MV-4-11 (cell line): ENCODE measurements around the gene PPP2R1B.
"Not testable (repeated sequence)": the region's sequence is repeated elsewhere in the genome, so short reads cannot be mapped to it uniquely, and the experiment has no call there.

ENCODE experiments used
- DNase-seq: peaks from one replicate; lab custom pipeline; 2025; lab: John Stamatoyannopoulos, UW

The PPP2R1B gene

GRCh38 chr11:111782109-111782741 is 16.0 kb upstream of the PPP2R1B start:
- no peak for DNase-seq

DNA sequence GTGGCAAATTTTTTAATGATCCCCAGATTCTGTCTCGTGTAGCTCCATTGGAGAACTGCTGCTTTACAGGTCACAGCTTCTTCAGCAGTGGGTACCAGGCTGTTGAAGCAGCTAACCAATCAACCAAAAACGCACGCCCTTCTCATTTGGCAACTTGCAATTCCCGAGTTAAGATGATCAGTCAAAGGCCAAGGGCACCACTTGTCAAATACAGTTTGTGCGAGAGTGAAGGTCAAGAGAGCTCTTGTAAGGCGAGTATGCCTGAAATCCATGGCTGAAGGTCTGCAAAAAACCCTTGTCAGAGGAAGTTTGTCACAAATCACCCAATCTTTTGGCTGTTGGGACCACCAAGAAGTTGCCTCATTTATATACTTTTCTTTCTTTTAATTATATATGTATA is 12.9 kb upstream of the PPP2R1B start:
- no peak for DNase-seq

- DNase-seq = no peak
These were observed 11.9 kb upstream of the PPP2R1B start for GRCh38 chr11:111778047-111778558.

DNA sequence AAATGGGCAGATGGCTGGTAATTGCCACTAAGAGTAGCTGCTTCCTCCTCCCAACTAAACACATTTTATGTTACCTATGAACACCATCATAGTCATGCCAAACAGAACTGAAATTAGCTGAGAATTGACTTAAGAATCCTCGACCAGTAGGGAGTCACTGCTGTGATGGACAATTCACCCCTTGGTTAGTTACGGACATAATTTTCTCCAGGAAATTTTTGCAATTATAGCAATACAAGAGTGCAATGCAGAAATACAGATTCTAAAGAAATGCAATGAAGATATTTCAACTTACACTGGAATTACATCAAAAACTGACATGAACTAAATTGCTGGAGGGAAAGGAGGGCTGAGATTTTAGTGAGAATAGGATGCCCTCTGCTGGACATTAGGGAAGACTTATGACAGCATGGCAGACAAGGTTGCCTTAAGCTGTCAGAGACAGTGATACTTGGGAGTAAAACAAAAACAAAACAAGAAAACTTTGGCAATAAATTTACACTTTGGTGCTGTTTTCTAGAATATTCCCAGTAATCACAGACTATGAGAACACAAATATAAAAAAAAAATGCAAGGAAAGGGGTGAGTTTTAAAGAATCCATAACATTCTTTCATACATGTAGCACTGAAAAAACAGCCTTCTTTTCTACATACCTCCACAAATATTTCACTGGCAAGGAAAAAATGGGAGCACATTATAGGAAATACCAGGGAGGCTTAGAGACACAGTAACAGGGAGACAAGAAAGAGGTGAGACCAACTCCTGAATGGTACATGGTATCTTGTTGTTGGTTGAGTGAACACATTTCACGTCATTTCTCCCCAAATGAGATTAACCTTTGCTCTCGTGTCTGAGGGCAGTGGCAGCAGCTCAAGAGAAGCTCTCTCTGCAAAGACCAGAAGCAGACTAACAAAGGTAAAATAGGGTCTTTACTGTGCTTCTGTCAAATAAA is 11.2 kb upstream of the PPP2R1B start:
- peak; percentile 55 for DNase-seq

GRCh38 chr11:111776398-111777093 is 10.4 kb upstream of the PPP2R1B start:
- no peak for DNase-seq

DNA sequence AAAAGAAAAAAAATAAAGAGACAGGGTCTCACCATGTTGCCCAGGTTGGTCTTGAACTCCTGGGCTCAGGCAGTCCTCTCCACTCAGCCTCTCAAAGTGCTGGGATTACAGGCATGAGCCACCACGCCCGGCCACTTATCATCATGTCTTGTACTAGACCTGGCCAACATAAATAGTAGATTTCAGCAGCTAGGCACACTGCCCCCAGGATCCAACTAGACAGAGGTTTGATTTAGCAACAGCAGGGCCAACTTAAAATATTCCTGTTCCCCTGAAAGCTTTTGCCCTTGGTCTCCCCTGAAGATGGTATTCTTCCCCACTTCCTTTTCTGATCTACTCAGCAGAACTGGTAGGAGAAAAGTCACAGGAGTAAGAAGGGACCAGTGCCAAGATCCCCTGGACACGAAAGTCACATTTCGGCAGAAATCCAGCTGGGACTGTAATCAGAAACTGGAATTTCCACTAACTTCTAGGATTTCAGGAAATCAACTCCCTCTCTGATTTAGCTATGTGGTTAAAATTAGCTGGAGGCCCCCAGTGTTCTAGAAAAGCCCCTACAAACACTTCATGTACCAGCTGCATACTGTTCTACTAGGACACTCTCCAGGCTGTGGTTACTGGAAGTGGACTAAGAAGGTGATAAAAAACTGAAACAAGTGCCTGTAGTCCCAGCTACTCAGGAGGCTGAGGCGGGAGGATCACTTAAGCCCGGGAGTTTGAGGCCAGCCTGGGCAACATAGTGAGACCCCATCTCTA is 8.9 kb upstream of the PPP2R1B start:
- DNase-seq = no peak

- no peak for DNase-seq
These were observed 6.3 kb upstream of the PPP2R1B start for GRCh38 chr11:111772535-111772934.

DNA sequence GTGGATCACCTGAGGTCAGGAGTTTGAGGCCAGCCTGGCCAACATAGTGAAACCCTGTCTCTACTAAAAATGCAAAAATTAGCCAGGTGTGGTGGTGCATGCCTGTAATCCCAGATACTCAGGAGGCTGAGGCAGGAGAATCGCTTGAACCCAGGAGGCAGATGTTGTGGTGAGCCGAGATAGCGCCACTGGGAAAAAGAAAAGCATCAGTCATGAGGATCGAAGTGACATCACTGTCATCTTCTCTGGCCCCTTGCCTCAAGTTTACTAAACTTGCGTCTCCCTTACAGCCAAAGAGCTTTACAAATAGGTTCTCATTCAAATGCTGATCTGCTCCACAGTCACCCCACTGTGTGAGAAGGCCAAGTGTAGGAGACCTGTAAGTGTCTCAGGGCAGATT is 5.0 kb upstream of the PPP2R1B start:
- not testable (repeated sequence) for DNase-seq

DNA sequence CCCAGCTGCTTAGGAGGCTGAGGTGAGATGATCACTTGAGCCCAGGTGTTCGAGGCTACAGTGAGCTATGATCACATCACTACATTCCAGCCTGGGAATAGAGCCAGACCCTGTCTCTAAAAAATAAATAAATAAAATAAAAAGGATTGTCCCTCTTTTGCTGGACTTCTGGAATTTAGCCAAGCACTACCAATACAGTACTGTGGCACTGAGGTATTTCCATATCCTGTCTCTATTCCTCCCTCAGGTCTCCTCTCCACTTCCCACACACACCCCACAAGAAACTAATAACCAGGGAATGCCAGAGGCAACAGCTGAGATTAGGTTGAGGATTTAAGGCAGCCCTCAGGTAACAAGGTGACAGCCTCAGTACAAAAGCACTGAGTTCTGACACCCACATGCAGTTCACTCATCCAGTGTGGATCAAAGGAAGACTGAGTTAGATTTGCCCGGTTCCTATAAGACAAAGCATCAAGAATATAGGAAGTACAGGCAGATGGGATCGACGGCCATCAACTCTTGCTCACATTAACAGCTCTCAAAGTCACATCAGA is 4.5 kb upstream of the PPP2R1B start:
- DNase-seq = no peak

- DNase-seq = no peak
These were observed 599 bp upstream of the PPP2R1B start for GRCh38 chr11:111766834-111767142.

DNA sequence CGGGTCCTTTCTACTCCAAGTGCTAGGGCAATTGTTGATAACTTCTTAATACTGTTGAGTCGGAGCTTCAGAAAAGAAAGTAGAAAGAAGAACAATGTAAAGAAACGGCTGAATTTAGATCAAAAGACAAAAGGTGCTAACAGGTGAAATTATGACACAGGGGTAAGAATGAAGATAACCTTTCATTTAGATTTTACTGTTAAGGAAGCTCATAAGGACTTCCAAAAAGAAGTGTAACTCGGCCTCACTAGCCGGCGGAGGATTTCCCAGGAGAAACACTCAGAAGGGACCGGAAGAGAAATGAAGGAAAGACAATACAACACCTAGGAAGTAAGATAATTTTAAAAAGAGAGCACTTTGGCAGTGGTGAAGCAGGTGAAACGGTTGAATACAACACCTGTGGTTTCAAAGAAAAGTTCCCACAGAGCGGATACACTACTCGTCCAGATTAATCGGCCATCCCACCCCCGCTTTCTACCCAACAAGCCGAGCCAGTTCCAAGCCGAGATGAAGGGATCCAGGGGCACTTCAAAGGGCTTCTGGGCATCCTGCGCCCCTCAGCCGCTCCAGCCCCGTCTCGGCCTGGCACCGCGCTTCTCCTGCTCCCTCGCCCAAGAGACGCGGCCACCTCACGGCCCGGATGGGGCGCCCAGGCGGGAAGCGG is 737 bp downstream of the PPP2R1B start:
- DNase-seq = no peak

DNA sequence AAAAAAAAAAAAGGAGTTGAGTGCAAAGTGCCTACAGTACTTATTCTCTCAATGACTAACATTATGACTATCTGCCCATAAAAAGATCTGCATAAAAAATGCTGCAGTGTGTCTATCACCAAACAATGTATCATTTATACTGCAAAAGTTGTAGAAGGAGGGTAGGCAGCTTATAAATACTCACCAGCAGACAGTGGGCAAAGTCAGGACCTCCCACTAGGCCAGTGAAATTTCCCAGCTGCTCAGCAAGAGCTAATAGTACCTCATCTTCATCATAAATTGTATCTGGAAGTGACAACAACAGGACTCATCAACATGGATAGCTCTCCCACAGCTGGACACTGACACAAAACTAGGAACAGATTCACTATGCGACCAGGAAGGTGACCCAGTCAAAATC is 1.6 kb downstream of the PPP2R1B start:
- DNase-seq = no peak

DNA sequence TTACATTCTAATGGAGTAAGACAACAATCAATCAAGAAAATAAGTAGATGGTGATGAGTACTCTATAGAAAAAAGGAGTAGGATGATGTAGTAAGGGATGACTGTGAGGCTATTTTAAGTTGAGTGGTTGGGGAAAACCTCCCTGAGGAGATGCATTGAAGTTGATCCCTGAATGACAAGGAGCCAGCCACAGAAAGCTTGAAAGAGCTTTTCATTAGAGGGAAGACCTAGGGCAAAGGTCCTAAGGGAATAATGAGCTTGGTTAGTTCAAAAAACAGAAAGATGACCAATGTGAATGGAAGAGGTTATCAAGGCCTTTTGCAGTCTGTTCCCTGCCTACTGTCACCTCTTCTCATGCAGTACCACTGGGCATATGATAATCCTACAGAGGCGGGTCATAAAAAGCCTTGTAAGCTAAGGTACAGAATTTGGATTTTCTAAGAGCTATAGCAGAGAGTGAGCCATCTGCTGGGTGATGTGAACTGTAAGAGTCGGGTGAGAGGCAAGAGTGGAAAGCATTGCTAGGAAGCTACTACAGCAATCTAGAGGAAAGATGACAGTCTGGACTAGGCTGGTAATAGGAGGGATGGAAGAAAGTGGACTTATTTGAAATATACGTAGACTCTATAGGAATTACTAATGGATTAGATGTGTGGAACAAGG is 3.1 kb downstream of the PPP2R1B start:
- DNase-seq = no peak

- DNase-seq = no peak
These were observed 3.7 kb downstream of the PPP2R1B start for GRCh38 chr11:111762526-111762925.

- DNase-seq = no peak
These were observed 5.2 kb downstream of the PPP2R1B start for GRCh38 chr11:111761036-111761435.

GRCh38 chr11:111759778-111760407 is 6.3 kb downstream of the PPP2R1B start:
- no peak for DNase-seq

DNA sequence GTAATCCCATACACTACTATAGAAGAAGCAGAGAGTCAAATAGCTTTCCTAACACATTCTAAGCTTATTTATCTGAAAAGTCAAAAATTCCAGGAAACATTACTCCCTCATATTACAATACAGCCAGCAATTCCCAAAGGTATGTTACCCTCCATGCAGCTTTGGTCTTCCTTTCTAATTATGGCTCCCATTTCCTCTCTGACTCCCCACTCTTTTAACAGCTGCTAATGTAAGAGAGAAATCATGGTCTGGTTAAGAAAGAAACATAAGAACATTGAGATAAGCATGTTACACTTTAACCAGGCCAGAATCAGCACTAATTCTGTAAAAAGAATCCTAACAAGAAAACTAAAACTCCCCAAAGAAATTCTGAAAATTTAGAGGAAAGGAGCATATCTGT is 6.8 kb downstream of the PPP2R1B start:
- no peak for DNase-seq

GRCh38 chr11:111756097-111756496 is 10.1 kb downstream of the PPP2R1B start:
- DNase-seq = no peak

- no peak for DNase-seq
These were observed 16.5 kb downstream of the PPP2R1B start for GRCh38 chr11:111749646-111750045.
